Activated CD8-positive, alpha-beta memory T cell treated with anti-CD3 and anti-CD28 coated beads for 4 hours (primary cell): ENCODE measurements around the gene GLIPR2.

Experiments
- DNase-seq, 2 donors: peaks; one replicate each; pipeline ENCODE4 v3.0.0-alpha.2; 2020; ENCODE audit warnings: low read depth in 2 of 2

The GLIPR2 gene

DNA sequence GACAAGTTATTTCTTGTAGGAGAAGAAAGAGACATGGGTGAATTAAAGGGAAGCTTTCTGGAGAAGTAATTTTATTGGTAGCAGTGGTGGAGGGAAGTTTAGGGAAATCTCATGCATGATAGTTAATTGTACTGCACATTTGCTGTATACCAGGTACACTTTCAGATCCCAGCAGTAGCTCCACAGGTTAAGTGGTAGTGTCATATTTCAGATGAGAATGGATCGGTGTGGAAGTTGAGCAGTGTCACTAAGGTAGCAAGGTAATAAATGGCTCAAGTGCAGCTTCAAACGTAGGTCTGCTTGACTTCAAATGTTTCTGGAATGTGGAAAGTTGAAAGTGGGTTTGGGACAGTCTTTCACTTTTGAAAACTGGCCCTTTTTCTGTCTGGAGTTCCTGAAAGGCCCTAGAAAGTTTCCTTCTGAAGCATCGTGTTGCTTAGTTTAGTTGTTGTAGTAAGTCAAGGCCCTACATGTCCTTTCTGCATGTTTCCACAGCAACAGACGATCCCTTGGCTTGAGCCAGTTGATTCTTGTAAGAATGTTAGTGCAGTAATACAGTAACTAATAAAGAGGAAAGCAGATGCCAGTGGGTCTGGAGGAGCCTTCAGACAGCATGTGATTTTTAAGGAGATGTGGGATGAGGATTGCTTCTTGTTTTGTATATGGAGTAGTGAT is 57.9 kb downstream of the GLIPR2 start:
- DNase-seq = no peak

DNA sequence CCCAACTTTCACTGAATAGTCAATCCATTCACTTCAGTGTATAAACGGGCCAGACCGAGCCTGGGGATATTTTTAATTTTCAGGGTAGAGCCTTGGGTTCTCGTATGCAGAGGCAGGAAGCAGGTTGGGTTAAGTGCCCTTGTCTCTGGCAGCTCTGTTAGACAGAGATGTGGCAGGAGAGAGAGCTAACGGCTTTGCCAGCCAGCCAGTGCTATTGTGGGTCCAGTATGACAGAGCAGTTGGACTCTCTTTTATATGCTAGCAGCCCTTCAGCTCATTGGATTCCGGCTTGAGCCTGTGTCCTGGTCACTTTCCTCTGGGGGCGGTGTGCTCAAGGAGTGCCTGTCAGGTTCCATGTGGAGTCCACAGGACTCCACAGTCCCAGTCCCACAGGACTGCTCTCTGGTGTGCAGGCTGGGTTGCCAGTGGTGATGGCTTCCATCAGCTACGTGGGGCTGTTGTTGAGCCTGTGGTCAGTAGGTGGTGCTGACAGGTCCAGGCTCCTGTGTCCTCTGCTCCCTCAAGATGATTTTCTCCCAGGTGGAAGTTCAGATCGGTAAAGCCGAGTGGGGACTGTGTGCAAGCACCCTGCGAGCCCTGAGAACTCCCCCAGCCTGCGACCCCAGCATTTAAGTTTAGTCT is 68.5 kb downstream of the GLIPR2 start:
- DNase-seq = no peak

DNA sequence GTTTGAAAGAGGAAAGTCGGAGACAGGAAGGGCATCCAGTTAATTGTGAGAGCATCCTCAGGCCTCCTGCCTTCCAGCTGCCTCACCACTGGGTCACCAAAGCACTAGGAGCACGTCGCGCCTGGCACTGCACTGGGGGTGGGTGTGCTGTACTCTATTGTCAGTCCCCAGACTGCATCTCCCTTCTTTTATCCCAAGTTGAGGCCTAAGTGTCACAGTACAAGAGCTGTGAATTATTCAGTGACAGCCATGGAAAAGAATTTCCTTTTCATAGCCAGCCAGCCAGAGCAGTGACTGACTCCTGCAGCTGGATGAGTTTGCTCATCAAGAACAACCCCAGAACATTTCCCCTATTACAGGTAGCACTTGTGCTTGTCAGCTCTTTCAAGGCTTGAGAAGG is 70.5 kb downstream of the GLIPR2 start:
- DNase-seq = no peak

DNA sequence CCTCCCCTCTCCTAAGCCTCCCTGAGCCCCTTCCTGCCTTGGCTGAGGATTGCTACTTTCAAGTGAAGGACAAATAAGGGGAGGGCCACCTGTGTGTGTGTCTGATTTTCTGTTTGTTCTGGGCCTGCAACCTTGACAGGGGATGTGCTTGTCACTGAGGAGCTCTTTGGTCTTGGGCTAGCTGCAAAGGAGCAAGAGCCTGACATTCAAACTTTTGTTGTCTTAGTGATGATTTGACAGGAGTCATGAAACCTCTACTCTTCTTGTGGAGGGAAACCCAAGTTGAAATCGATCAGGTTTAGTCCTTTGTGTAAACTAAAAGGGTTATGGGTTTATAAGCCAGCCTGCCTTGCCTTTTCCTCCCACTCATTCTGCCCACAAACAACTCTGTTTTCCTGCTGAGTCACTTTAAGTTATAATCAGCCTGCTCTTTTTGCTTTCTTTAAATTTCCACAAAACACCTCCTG is 71.0 kb downstream of the GLIPR2 start:
- no peak for DNase-seq

DNA sequence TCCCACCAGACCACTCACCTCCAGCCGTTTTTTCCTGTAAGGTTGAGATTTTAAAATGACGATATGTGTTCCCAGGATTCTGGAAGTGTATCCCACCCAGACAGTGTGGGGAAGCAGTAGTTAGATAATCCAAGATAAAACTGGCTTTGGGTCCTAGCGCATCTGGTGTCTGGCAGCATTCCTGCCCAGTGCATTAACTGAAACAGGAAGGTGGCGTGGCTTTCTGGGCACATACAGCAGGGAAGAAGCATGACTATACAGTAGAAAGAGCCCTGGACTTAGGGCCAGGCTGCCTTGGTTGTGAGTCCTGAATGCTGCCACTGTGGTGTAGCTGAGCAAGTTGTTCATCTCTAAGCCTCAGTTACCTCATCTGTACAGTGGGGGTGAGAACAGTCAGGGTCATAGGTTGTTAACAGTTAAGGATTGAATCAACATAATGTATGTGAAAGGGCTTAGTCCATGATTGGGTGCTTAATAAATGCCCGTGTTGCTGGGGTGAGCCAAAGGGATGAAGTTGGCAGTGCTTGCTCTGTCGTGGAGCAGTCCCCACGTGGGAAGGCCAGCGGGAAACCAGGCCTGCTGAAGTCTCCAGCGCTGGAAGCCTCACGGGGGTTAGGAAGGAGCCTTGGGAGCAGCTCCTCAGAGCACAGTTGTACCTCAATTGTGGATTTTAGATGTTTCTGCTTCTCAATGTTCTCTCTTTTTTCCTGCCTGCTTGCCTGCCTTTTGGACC is 72.2 kb downstream of the GLIPR2 start:
- DNase-seq = no peak

DNA sequence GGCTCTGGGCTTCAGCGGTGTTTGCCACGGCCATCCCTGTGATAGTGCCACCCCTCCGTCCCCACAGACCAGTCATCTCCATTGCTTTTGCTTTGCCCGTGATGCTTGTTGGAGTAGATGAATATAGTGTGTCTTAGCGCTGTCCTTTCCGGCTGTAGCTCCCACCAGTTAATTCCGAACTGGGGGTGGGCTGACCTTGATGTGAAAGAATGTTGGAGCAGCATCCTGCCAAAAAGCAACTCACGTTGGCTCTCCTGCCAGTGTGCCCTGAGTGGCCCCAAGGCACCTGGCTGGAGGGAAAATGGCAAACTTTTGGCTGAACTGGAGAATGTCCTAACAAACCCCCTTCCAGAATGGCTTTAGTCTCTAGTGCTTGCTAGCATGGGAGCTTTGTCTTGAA is 74.2 kb downstream of the GLIPR2 start:
- DNase-seq = no peak

DNA sequence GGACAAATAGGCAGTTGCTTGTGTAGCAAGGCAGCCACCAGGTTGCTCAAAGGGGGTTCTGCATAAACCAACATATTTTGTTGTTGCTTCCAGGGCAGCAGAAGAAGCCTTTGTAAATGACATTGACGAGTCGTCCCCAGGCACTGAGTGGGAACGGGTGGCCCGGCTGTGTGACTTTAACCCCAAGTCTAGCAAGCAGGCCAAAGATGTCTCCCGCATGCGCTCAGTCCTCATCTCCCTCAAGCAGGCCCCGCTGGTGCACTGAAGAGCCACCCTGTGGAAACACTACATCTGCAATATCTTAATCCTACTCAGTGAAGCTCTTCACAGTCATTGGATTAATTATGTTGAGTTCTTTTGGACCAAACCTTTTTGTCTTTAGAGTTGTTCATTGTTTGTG is 75.0 kb downstream of the GLIPR2 start:
- no peak for DNase-seq

DNA sequence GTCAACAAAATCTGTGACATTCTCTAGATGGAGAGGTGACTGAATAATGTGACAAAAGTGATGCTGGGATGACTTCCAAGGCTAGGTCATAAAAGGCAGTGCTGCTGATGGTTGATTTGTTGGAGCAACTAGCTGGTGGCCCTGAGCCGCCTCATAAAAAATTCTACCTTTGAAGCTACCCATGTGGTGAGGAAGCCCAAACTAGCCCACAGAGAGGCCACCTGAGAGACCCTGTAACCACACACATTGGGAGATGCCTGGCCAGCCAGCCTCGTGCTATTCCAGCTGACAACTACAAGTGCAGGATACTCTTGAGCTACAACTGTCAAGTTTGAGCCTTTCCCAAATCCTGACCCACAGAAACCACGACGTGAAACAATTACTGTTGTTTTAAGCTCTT is 76.9 kb downstream of the GLIPR2 start:
- no peak for DNase-seq
